Activated CD8-positive, alpha-beta T cell treated with anti-CD3 and anti-CD28 coated beads for 36 hours (primary cell): ENCODE results near the gene RNF157. TPM values are rescaled to one million over a fixed set of nuclear protein-coding genes. Genes with fewer than 3 reads are reported as not detected.

Experiments
- ATAC-seq: fragments of 200-7000 bp; cut with Tn5 transposase; one replicate; pipeline ENCODE4 v1.10.0; 2021; ENCODE audit warnings: mild to moderate bottlenecking, moderate library complexity
- CTCF ChIA-PET: fragments of 350-600 bp; sonication (Branson Sonifier 250); formaldehyde crosslinking; loops from one replicate; lab custom pipeline; 2021; ENCODE audit warnings: antibody characterized with exemption; lab: Charles Lee
- POLR2A ChIA-PET: fragments of 350-600 bp; sonication (Branson Sonifier 250); formaldehyde crosslinking; loops from one replicate; lab custom pipeline; 2021; ENCODE audit warnings: antibody characterized with exemption; lab: Charles Lee
- DNase-seq: peaks from one replicate; pipeline ENCODE4 v3.0.0-alpha.2; 2020
- H3K27ac Mint-ChIP-seq: one replicate; pipeline ENCODE4 v1.8.0; 2021; ENCODE audit warnings: mild to moderate bottlenecking, mixed read lengths
- H3K27me3 Mint-ChIP-seq: one replicate; pipeline ENCODE4 v1.8.0; 2021; ENCODE audit warnings: mixed read lengths
- H3K36me3 Mint-ChIP-seq: one replicate; pipeline ENCODE4 v1.8.0; 2021; ENCODE audit warnings: low read depth, mixed read lengths
- H3K4me1 Mint-ChIP-seq: one replicate; pipeline ENCODE4 v1.8.0; 2021; ENCODE audit warnings: low read depth, mixed read lengths
- H3K4me3 Mint-ChIP-seq: one replicate; pipeline ENCODE4 v1.8.0; 2021; ENCODE audit warnings: mild to moderate bottlenecking, moderate library complexity, mixed read lengths
- H3K9me3 Mint-ChIP-seq: one replicate; pipeline ENCODE4 v1.8.0; 2021; ENCODE audit warnings: mixed read lengths
- intact Hi-C: fragments of 100-400 bp; cut with micrococcal nuclease; formaldehyde crosslinking; loops from one replicate; pipeline ENCODE4 v1.10.0; 2022
- total RNA-seq, 2 experiments: library from RNA; stranded (reverse); gene quantifications; one replicate each; pipeline ENCODE4 v1.2.3, GENCODE V29; 2021
- TF ChIP-seq, protein P1 (sequence below): fragments of 200-600 bp; IDR thresholded peaks from one replicate; pipeline ENCODE4 v1.8.0; 2022; ENCODE audit warnings: antibody characterized with exemption, mild to moderate bottlenecking

RNF157 gene
- total RNA-seq, 2 experiments from 2014 or later, result 37.2 to 44.5 TPM

DNA sequence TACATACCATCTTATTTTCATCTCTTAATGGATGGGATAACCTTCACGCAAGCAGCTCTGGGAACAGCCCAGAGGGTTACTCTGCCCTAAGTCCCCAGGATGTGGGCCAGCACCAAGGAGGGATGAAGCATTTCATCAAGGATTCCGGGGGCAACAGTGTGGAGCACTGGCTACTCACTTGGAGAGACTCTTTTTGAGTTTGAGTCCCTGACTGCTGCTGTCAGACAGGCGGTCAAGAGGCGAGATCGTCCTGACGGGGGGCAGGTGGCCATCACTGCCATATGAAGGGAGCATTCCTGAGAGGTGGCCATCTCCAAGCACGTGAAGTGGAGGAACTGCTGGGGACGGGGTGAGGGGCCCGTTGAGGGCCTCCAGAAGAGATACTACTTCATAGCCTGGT lies 81.1 kb downstream of the RNF157 start:
- Mint-ChIP-seq H3K4me1 (peaks cover 10% of the 10 kb centered on the region), H3K27me3 (no peaks in the 10 kb centered on the region), H3K27ac (no peak overlapping the region), H3K36me3 (peaks cover 35% of the 10 kb centered on the region), H3K9me3 (no peaks in the 10 kb centered on the region), H3K4me3 (no peak overlapping the region)
- DNase-seq (no peak), ATAC-seq (no peak)
- ChIA-PET POLR2A (interaction anchor here (1.0 kb wide), 1 partner anchor 59 kb away, joined by 7 read pairs; no protein-coding TSS in a partner anchor), CTCF (interaction anchor here (1.2 to 1.9 kb wide), 3 partner anchors 21 to 121 kb away, joined by 3 to 8 read pairs (median 6); no protein-coding TSS in a partner anchor)
- intact Hi-C loops, result no loop called here
- TF ChIP-seq, protein P1, sequence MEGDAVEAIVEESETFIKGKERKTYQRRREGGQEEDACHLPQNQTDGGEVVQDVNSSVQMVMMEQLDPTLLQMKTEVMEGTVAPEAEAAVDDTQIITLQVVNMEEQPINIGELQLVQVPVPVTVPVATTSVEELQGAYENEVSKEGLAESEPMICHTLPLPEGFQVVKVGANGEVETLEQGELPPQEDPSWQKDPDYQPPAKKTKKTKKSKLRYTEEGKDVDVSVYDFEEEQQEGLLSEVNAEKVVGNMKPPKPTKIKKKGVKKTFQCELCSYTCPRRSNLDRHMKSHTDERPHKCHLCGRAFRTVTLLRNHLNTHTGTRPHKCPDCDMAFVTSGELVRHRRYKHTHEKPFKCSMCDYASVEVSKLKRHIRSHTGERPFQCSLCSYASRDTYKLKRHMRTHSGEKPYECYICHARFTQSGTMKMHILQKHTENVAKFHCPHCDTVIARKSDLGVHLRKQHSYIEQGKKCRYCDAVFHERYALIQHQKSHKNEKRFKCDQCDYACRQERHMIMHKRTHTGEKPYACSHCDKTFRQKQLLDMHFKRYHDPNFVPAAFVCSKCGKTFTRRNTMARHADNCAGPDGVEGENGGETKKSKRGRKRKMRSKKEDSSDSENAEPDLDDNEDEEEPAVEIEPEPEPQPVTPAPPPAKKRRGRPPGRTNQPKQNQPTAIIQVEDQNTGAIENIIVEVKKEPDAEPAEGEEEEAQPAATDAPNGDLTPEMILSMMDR, result no peak

DNA sequence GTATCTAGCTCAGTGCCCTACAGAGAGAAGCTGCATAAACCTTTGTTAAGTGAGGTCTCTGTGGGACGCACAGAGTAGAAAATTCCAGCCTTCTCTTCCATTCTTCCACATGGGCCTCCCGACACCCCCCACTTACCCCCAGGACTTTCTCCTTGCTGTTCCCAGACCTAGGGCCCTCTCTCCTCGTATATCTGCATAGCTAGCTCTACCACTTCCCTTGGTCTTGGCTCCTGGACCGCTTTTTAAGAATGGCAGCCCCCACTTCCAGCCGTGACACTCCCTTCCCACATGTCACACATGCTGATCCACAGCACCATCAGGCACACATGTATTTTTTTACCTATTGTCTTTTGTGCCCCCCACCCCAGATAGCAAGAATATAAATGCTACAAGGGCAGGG lies 82.5 kb downstream of the RNF157 start:
- no peak for ATAC-seq
- no peak for DNase-seq
- Mint-ChIP-seq H3K9me3 (no peaks in the 10 kb centered on the region), H3K27ac (no peak overlapping the region), H3K27me3 (no peaks in the 10 kb centered on the region), H3K4me1 (peaks cover 24% of the 10 kb centered on the region), H3K36me3 (peaks cover 34% of the 10 kb centered on the region), H3K4me3 (no peak overlapping the region)
- CTCF ChIA-PET, result interaction anchor here (1.2 to 1.3 kb wide), 2 partner anchors 22 to 122 kb away, joined by 3 to 6 read pairs; no protein-coding TSS in a partner anchor
- TF ChIP-seq, protein P1, result no peak
- POLR2A ChIA-PET, result interaction anchor here (1.0 kb wide), 1 partner anchor 19 kb away, joined by 3 read pairs; no protein-coding TSS in a partner anchor
- intact Hi-C loops, result no loop called here

DNA sequence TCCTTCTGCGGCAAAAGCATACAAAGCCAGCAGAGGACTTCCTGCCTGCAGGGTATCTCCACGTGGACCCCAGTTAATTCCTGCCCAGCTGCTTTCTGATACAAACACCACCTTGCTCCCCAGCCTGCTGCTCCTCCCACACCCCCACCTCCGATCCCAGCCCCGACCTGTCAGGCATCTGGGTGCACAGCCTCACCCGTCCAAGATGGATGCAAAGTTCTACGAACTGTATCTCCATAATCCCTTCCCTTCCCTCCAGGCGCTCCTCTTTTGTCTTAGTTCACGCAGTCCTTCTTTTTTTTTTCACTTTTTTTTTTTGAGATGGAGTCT lies 83.7 kb downstream of the RNF157 start:
- DNase-seq (no peak), ATAC-seq (no peak)
- intact Hi-C loops, result no loop called here
- TF ChIP-seq, protein P1, result no peak
- ChIA-PET POLR2A (interaction anchor here (0.8 to 1.8 kb wide), 3 partner anchors 12 to 22 kb away, joined by 3 to 6 read pairs (median 3); no protein-coding TSS in a partner anchor), CTCF (interaction anchor here (0.9 to 1.3 kb wide), 2 partner anchors 17 to 85 kb away, joined by 3 to 4 read pairs; no protein-coding TSS in a partner anchor)
- Mint-ChIP-seq H3K27ac (no peak overlapping the region), H3K27me3 (no peaks in the 10 kb centered on the region), H3K4me3 (no peak overlapping the region), H3K36me3 (peaks cover 41% of the 10 kb centered on the region), H3K9me3 (no peaks in the 10 kb centered on the region), H3K4me1 (peaks cover 35% of the 10 kb centered on the region)

DNA sequence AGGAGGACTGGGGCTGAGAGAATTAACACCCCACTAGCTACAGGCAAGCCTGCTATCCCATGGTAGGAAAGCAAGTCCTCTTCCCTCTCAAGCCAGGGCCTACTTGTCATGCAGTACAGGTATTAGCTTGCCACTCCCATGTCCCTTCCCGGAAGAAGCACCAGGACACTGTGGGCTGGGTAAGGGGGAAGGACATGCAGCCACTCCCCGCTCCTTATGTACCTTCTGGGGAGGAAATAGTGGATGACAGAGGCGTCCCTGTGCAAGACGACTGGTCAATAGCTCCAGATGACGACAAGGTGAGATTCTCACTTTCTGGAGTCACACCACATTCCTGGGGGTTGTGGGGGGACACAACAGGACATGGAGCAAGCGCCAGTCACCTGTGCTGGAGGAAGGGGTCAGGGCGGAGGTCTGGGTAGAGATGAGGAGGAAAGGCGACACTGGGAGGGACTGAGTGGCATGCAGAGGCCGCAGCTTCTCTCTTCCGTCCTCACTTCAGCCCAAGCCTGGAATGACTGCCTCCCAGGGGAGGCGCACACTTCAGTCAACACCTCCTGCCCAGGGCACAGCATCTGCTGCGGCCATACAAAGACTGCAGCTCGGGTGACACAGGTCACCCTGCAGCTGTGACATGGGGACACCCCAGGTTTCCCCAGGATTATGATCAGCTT lies 84.2 kb downstream of the RNF157 start:
- Mint-ChIP-seq H3K27me3 (no peaks in the 10 kb centered on the region), H3K4me3 (no peak overlapping the region), H3K9me3 (no peaks in the 10 kb centered on the region), H3K4me1 (peaks cover 40% of the 10 kb centered on the region), H3K36me3 (peaks cover 43% of the 10 kb centered on the region), H3K27ac (no peak overlapping the region)
- ChIA-PET CTCF (interaction anchor here (0.9 to 1.3 kb wide), 4 partner anchors 12 to 85 kb away, joined by 3 to 4 read pairs (median 3); no protein-coding TSS in a partner anchor), POLR2A (interaction anchor here (0.8 to 1.8 kb wide), 7 partner anchors 11 to 120 kb away, joined by 3 to 6 read pairs (median 3); no protein-coding TSS in a partner anchor)
- TF ChIP-seq, protein P1, result no peak
- ATAC-seq (no peak), DNase-seq (no peak)
- intact Hi-C loops, result no loop called here
